ENCODE measurements around the gene CHPF2. TPM values are rescaled to one million over a fixed set of nuclear protein-coding genes. Genes with fewer than 3 reads are reported as not detected.

CHPF2 gene
- total RNA-seq, 4 donors from 2014 or later = 33.9 to 82.4 (median 58.7) TPM

- Histone ChIP-seq H3K4me1 (peaks cover 6 to 27% of the 10 kb centered on the region in 2 donors), H3K36me3 (no peaks in the 10 kb centered on the region), H3K27ac (no peak overlapping the region), H3K9me3 (no peaks in the 10 kb centered on the region), H3K4me3 (replicated peaks in 1 of 3) (no peak overlapping the region), H3K27me3 (no peaks in the 10 kb centered on the region)
- 85 to 91% methylated on average over 16 to 17 of the region's 17 CpGs for WGBS, 2 donors
- intact Hi-C loops (cut with DNase I) = no loop called here
- DNase-seq = no peak
- TF ChIP-seq CTCF (IDR thresholded peaks at IDR 0.05) (no peak), POLR2A (IDR thresholded peaks at IDR 0.05) (no peak)
These were observed 42.9 kb downstream of the CHPF2 start for GRCh38 chr7:151274936-151275812.

GRCh38 chr7:151275813-151276577 lies 43.7 kb downstream of the CHPF2 start:
- H3K9me3 ChIP-seq = no peaks in the 10 kb centered on the region
- no peaks in the 10 kb centered on the region for H3K36me3 ChIP-seq
- 21 to 22% methylated on average over 10 of the region's 10 CpGs for WGBS, 2 donors
- DNase-seq = peak; percentile 59 to 68
- peak overlapping the region in 1 of 3 donors; percentile 30 for H3K4me3 ChIP-seq (replicated peaks in 1 of 3)
- intact Hi-C loops (cut with DNase I) = no loop called here
- H3K27me3 ChIP-seq = no peaks in the 10 kb centered on the region
- no peak overlapping the region for H3K27ac ChIP-seq
- TF ChIP-seq CTCF (IDR thresholded peaks at IDR 0.05) (no peak), POLR2A (IDR thresholded peaks at IDR 0.05) (no peak)
- peaks cover 6 to 27% of the 10 kb centered on the region in 2 donors for H3K4me1 ChIP-seq

- Histone ChIP-seq H3K4me3 (replicated peaks in 1 of 3) (peak overlapping the region in 1 of 3 donors; percentile 30), H3K36me3 (no peaks in the 10 kb centered on the region), H3K4me1 (peaks cover 3 to 20% of the 10 kb centered on the region in 2 donors), H3K27me3 (no peaks in the 10 kb centered on the region), H3K27ac (no peak overlapping the region), H3K9me3 (no peaks in the 10 kb centered on the region)
- DNase-seq = peak; percentile 43 to 52
- TF ChIP-seq CTCF (IDR thresholded peaks at IDR 0.05) = no peak
- peak in 1 of 2 donors; percentile 29 for TF ChIP-seq POLR2A (IDR thresholded peaks at IDR 0.05)
- 3 to 8% methylated on average over 23 to 29 of the region's 63 CpGs for WGBS, 2 donors
- intact Hi-C loops (cut with DNase I) = no loop called here
These were observed 44.6 kb downstream of the CHPF2 start for GRCh38 chr7:151276666-151277590.

GRCh38 chr7:151277631-151278030 lies 45.3 kb downstream of the CHPF2 start:
- DNase-seq = no peak
- Histone ChIP-seq H3K27me3 (no peaks in the 10 kb centered on the region), H3K36me3 (no peaks in the 10 kb centered on the region), H3K9me3 (no peaks in the 10 kb centered on the region), H3K4me1 (peaks cover 0 to 16% of the 10 kb centered on the region in 2 donors), H3K27ac (no peak overlapping the region), H3K4me3 (replicated peaks in 1 of 3) (no peak overlapping the region)
- no peak for TF ChIP-seq CTCF (IDR thresholded peaks at IDR 0.05)
- no peak for TF ChIP-seq POLR2A (IDR thresholded peaks at IDR 0.05)
- WGBS, 2 donors = 66 to 88% methylated on average over 5 to 7 of the region's 8 CpGs
- intact Hi-C loops (cut with DNase I) = no loop called here

All from thyroid gland (tissue), 4 donors.